Activated T-cell treated with anti-CD3 and anti-CD28 coated beads, Interleukin-2, amount 50 U/mL, for 72 hours (primary cell): ENCODE measurements around the gene C11orf71. TPM values are rescaled to one million over a fixed set of nuclear protein-coding genes. Genes with fewer than 3 reads are reported as not detected.

Experiments used
- ATAC-seq, 2 donors: fragments of 150-1000 bp; cut with Tn5 transposase; replicated peaks in 1 of 2; 2 replicates each; pipeline ENCODE4 v1.10.0; 2021; ENCODE audit warnings: moderate library complexity in 2 of 2, mild to moderate bottlenecking in 1 of 2
- DNase-seq, 2 donors: peaks; one replicate each; pipeline ENCODE4 v3.0.0; 2021 to 2022; ENCODE audit warnings: mixed read lengths in 1 of 2
- H3K27ac Mint-ChIP-seq: one replicate; pipeline ENCODE4 v1.8.0; 2022; ENCODE audit warnings: mild to moderate bottlenecking, moderate library complexity, mixed read lengths
- H3K27me3 Mint-ChIP-seq: one replicate; pipeline ENCODE4 v1.8.0; 2022; ENCODE audit warnings: low read depth, mixed read lengths
- H3K36me3 Mint-ChIP-seq, 2 donors: one replicate each; pipeline ENCODE4 v1.8.0; 2022; ENCODE audit warnings: mixed read lengths in 2 of 2, mild to moderate bottlenecking in 1 of 2; ENCODE audit not compliant: insufficient read depth in 2 of 2
- H3K4me1 Mint-ChIP-seq: one replicate; pipeline ENCODE4 v1.8.0; 2022; ENCODE audit warnings: low read depth, mixed read lengths
- H3K4me3 Mint-ChIP-seq, 2 donors: one replicate each; pipeline ENCODE4 v1.8.0; 2022; ENCODE audit warnings: mild to moderate bottlenecking in 2 of 2, mixed read lengths in 2 of 2, moderate library complexity in 2 of 2
- H3K9me3 Mint-ChIP-seq, 2 donors: one replicate each; pipeline ENCODE4 v1.8.0; 2022; ENCODE audit warnings: mixed read lengths in 2 of 2
- total RNA-seq, 2 donors: library from RNA; stranded (reverse); gene quantifications; one replicate each; pipeline ENCODE4 v1.2.3, GENCODE V29; 2022

Gene C11orf71
- total RNA-seq, 2 donors from 2014 or later: 5.9 to 7.1 TPM

DNA sequence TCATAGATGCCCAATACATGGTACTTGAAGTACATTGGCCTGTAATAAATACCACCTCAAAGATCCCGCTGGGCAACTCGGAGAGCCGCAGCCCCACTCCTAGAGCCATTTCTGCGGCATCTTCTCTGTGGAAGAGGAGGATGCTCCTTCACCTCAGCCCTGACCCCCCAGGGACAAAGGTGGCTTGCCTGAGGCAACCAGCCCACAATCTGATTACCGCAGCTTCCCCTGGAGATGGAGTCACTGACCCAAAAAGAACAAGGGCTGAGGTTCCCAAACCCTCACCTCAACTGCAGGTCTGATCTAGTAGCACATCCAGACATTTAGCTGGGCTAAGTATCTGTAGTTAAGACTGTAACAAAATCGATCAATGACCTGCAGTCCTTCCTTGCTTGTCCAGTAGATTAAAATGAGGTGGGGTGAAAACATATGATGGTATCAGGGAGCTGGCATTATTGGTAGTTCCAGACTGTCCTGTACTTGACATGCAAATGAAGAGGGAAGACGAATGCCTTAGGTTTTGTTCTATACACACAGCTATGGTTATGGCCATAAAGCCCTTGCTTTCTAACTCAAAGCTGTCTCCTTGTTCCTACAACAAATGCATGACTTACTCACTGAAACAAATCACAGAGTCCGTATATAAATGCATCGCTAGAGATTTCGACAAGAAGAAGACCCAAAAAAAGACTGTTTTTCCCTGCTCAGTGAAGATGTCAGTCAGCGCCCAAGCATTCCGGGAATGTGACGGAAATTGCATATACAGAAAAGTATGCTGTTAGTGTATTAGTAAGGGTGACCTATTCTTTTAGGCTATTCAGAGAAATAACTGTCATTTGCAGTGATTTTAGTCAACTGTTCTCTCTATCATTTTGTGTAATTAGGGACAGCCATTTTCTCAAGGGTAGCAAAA, 33.7 kb downstream of the C11orf71 start:
- Mint-ChIP-seq H3K27me3 (peaks cover 22% of the 10 kb centered on the region), H3K4me1 (no peaks in the 10 kb centered on the region), H3K4me3 (no peak overlapping the region), H3K27ac (no peak overlapping the region), H3K9me3 (no peaks in the 10 kb centered on the region), H3K36me3 (no peaks in the 10 kb centered on the region)
- ATAC-seq: no peak
- no peak for DNase-seq

DNA sequence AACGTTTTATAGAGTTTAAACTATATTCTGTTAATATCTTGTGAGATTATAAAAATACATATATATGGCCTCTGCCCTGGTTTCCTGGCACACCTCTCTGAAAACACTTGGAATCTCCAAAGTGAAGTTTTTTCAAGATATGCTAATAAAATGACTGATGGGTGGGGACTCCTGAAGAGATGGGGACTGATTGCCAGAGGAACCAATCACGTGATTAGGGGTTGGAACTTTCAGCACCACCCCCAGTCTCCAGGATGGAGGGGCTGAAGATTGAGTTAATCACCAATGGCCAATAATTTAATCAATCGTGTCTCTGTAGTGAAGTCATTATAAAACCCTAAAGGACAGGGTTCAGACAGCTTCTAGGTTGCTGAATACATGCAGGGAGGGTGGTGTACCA, 37.4 kb downstream of the C11orf71 start:
- H3K4me3 Mint-ChIP-seq: no peak overlapping the region

DNA sequence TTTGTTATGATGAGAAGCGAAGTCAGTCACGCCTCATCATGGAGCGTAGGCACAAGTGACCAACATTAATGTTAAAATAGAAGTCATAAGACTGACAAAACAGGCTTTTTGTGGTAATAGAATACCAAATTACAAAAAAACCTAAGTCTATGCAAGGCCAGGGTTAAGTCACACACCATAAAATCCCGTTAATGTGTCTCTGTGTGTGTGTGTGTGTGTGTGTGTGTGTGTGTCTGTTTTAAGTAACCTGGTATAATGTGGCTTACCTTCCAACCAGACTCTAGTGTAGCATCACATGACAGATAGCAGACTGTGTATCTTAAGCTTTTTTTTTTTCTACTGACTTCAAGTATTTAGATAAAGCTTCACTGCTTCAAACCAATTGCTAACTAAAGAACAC, 38.0 kb downstream of the C11orf71 start:
- Mint-ChIP-seq H3K27me3 (peaks cover 24% of the 10 kb centered on the region), H3K9me3 (no peaks in the 10 kb centered on the region)

More for the DNA sequence above, 37.4 kb downstream of the C11orf71 start:
- H3K27me3 Mint-ChIP-seq: peaks cover 24% of the 10 kb centered on the region
- no peaks in the 10 kb centered on the region for H3K4me1 Mint-ChIP-seq
- no peak overlapping the region for H3K27ac Mint-ChIP-seq
- no peaks in the 10 kb centered on the region for H3K9me3 Mint-ChIP-seq
- H3K36me3 Mint-ChIP-seq: no peaks in the 10 kb centered on the region
- ATAC-seq: no peak
- no peak for DNase-seq

DNA sequence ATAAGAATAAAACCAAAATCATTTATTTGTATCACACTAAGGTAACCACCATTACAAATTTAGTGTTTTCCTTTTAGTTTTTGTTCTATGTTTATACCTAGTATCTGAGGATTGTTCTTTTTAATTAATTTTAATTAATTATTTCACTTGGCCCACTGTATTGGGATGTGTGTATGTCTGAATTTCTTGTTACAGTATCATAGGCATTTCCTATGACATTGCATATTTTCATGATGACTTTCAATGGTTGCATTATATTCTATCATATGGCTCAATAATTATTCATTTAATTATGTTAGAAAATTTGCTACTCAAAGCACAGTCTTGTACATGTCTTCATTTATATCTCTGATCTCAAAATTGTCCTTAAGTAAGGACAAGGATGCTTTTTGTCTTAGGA, 41.0 kb downstream of the C11orf71 start:
- H3K27ac Mint-ChIP-seq: no peak overlapping the region
- H3K4me3 Mint-ChIP-seq: no peak overlapping the region
- DNase-seq: no peak
- no peaks in the 10 kb centered on the region for H3K4me1 Mint-ChIP-seq
- H3K9me3 Mint-ChIP-seq: no peaks in the 10 kb centered on the region
- ATAC-seq: no peak
- peaks cover 15% of the 10 kb centered on the region for H3K27me3 Mint-ChIP-seq
- no peaks in the 10 kb centered on the region for H3K36me3 Mint-ChIP-seq

More for the DNA sequence above, 38.0 kb downstream of the C11orf71 start:
- ATAC-seq (no peak), DNase-seq (no peak)
- Mint-ChIP-seq H3K4me1 (no peaks in the 10 kb centered on the region), H3K4me3 (no peak overlapping the region), H3K27ac (no peak overlapping the region), H3K36me3 (no peaks in the 10 kb centered on the region)

- Mint-ChIP-seq H3K27ac (no peak overlapping the region), H3K36me3 (no peaks in the 10 kb centered on the region), H3K9me3 (no peaks in the 10 kb centered on the region), H3K4me1 (no peaks in the 10 kb centered on the region), H3K27me3 (peaks cover 15% of the 10 kb centered on the region), H3K4me3 (no peak overlapping the region)
- no peak for DNase-seq
- no peak for ATAC-seq
Measured at GRCh38 chr11:114358716-114359115, 41.6 kb downstream of the C11orf71 start.

- no peak overlapping the region for H3K4me3 Mint-ChIP-seq
- no peaks in the 10 kb centered on the region for H3K9me3 Mint-ChIP-seq
- H3K27ac Mint-ChIP-seq: no peak overlapping the region
- H3K27me3 Mint-ChIP-seq: peaks cover 6% of the 10 kb centered on the region
- ATAC-seq: no peak
- DNase-seq: no peak
- no peaks in the 10 kb centered on the region for H3K4me1 Mint-ChIP-seq
- no peaks in the 10 kb centered on the region for H3K36me3 Mint-ChIP-seq
Measured at GRCh38 chr11:114354076-114354475, 46.2 kb downstream of the C11orf71 start.

DNA sequence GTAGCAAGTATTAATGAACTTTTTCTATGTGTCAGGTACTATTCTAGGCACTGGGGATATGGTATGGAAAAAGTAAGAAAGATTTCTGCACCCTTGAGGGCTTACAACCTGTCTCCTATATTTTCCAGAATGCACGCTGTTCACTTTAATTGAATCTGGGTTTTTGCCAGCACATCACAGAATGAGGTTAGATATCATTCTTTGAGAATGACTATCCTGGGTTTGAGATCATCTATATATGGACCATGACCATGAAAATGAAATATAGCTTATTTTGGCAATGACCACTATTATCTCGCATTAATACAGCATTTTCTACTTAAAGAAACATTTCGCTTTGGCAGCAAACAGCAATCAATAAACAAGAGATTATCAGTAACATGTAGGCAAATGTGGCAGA, 46.9 kb downstream of the C11orf71 start:
- no peak overlapping the region for H3K27ac Mint-ChIP-seq
- ATAC-seq: no peak
- no peak for DNase-seq
- no peaks in the 10 kb centered on the region for H3K4me1 Mint-ChIP-seq
- H3K4me3 Mint-ChIP-seq: no peak overlapping the region
- H3K36me3 Mint-ChIP-seq: no peaks in the 10 kb centered on the region
- no peaks in the 10 kb centered on the region for H3K9me3 Mint-ChIP-seq
- peaks cover 6% of the 10 kb centered on the region for H3K27me3 Mint-ChIP-seq

DNA sequence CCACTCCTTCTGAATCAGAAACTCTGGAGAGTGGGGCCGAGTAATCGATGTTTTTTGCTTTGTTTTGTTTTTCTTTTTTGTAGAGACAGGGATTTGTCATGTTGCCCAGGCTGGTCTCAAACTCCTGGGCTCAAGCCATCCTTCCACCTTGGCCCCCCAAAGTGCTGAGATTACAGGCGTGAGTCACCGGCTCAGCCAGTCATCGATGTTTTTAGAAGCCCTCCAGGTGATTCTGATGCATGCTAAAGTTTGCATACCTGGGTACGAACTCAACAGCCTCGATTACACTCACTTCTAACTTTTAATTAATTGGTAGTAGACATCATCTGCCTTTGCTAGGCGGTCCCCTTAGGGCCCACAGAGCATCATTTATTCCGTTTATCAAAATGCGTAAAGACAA, 50.3 kb downstream of the C11orf71 start:
- Mint-ChIP-seq H3K27me3 (no peaks in the 10 kb centered on the region), H3K4me3 (no peak overlapping the region), H3K27ac (no peak overlapping the region), H3K4me1 (peaks cover 4% of the 10 kb centered on the region), H3K9me3 (no peaks in the 10 kb centered on the region), H3K36me3 (no peaks in the 10 kb centered on the region)
- DNase-seq: no peak
- ATAC-seq: no peak

Other genes starting within 250 kb of the C11orf71 start
- gene NNMT, start 104.1 kb downstream of the C11orf71 start, total RNA-seq: not detected
- gene RBM7, start 155 bp upstream of the C11orf71 start, total RNA-seq: 10 to 100 TPM; 40.7 to 52.0 TPM
- gene REXO2, start 39.0 kb upstream of the C11orf71 start, total RNA-seq: 10 to 100 TPM; 60.6 to 61.2 TPM
- gene NXPE1, start 159.4 kb upstream of the C11orf71 start, total RNA-seq: not detected
- gene NXPE4, start 195.3 kb upstream of the C11orf71 start, total RNA-seq: not detected